Measurements from ENCODE around the gene PPFIA2. TPM values are rescaled to one million over a fixed set of nuclear protein-coding genes. Genes with fewer than 3 reads are reported as not detected.

Gene PPFIA2
- total and polyA plus RNA-seq, 9 donors, result 0.93 to 3.1 (median 1.5) TPM

DNA sequence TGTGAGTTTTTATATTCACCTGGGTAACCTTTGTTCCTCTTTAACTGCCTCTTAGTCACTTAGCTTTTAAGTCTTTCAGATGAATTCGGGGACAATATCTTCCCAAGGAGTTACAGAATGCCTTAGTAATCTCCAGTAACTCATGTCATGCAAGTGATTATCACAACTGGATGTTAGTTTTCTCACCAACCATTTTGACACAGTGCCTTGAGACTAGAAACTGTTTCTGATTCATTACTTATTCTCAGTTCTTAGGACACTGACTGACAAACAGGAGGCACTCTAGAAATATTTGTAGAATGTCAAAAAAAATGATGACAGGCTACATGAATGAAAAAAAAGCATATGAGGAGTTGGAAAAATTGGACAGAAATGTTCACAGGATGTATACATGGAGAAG, 346.2 kb downstream of the PPFIA2 start:
- Histone ChIP-seq H3K27me3 (ENCODE audit: control insufficient read depth, insufficient read depth, low read length) (no peaks in the 10 kb centered on the region), H3K36me3 (ENCODE audit: control insufficient read depth, insufficient read depth, low read length) (no peaks in the 10 kb centered on the region), H3K27ac (ENCODE audit: low read length) (no peak overlapping the region), H3K4me3 (ENCODE audit: low read length) (no peak overlapping the region), H3K9me3 (replicated peaks; ENCODE audit: control insufficient read depth, low read depth, low read length) (no peaks in the 10 kb centered on the region), H3K4me1 (ENCODE audit: control insufficient read depth, insufficient read depth, low read length) (no peaks in the 10 kb centered on the region)
- no peak for DNase-seq
- no CpG with 5 or more reads among the region's 1 CpG for WGBS (ENCODE audit: insufficient coverage)

DNA sequence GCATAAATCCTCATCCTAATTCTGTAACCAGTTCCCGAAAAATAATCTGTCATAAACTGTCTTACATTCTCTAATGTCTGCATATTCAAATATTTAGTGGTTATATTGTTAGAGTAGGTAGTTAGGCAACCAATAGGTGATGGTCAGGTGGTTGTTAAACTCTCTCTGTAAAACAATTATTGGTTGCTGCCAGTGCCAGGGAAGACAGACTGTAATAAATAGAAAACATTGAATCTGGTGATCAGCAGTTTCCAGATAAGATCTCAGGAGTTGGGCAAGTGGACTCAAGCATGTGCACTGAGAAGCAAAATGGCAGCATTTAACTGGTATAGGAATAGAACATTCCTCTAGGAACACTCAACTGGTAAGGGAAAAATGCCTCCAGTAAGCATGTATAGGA, 355.8 kb downstream of the PPFIA2 start:
- H3K9me3 ChIP-seq (replicated peaks; ENCODE audit: control insufficient read depth, low read depth, low read length), result no peaks in the 10 kb centered on the region
- no peaks in the 10 kb centered on the region for H3K4me1 ChIP-seq (ENCODE audit: control insufficient read depth, insufficient read depth, low read length)
- WGBS (ENCODE audit: insufficient coverage), result no CpG with 5 or more reads among the region's 1 CpG
- H3K27me3 ChIP-seq (ENCODE audit: control insufficient read depth, insufficient read depth, low read length), result no peaks in the 10 kb centered on the region
- H3K36me3 ChIP-seq (ENCODE audit: control insufficient read depth, insufficient read depth, low read length), result no peaks in the 10 kb centered on the region
- DNase-seq, result no peak
- no peak overlapping the region for H3K4me3 ChIP-seq (ENCODE audit: low read length)
- no peak overlapping the region for H3K27ac ChIP-seq (ENCODE audit: low read length)

DNA sequence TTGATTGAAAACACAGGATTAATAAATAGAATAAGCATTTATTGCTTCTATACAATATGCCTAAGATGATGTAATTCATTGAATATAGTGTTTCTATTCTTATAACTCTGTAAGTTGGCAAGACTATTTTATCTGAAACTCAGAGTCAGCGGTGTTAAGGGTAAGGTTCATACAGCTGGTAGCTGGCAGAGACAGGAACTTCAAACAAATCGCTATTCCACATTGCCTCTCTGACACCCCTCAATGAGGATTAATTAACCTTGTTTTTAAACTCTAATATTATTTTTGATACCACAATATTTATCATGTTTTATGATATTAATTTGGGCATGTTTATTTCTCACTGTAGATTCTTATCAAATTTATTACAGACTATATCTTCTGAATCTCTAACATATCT, 357.9 kb downstream of the PPFIA2 start:
- WGBS (ENCODE audit: insufficient coverage), result no CpG with 5 or more reads among the region's 2 CpGs
- H3K27ac ChIP-seq (ENCODE audit: low read length), result no peak overlapping the region

DNA sequence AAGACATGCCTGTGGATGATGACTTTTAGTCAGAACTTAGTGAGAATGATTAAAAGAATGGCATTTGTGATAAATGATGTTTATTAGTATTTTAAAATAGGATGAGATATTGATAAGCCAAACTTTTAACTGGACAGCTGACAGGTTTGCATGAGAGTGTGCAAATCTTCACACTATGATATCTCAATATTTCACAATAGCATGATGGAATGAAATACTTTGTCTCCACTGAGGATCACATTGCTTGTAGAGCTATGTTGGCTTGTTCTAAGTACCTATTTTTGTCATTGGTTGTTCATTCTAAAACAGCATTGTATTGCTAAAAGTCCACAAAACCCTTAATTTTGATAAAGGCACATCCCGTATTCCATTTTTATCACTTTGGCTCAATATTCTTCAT, 359.1 kb downstream of the PPFIA2 start:
- Histone ChIP-seq H3K27me3 (ENCODE audit: control insufficient read depth, insufficient read depth, low read length) (no peaks in the 10 kb centered on the region), H3K4me1 (ENCODE audit: control insufficient read depth, insufficient read depth, low read length) (no peaks in the 10 kb centered on the region), H3K9me3 (replicated peaks; ENCODE audit: control insufficient read depth, low read depth, low read length) (no peaks in the 10 kb centered on the region), H3K27ac (ENCODE audit: low read length) (no peak overlapping the region), H3K4me3 (ENCODE audit: low read length) (no peak overlapping the region), H3K36me3 (ENCODE audit: control insufficient read depth, insufficient read depth, low read length) (no peaks in the 10 kb centered on the region)
- no CpG with 5 or more reads among the region's 1 CpG for WGBS (ENCODE audit: insufficient coverage)
- no peak for DNase-seq

More for the DNA sequence above, 357.9 kb downstream of the PPFIA2 start:
- no peaks in the 10 kb centered on the region for H3K36me3 ChIP-seq (ENCODE audit: control insufficient read depth, insufficient read depth, low read length)
- H3K4me1 ChIP-seq (ENCODE audit: control insufficient read depth, insufficient read depth, low read length), result no peaks in the 10 kb centered on the region
- no peaks in the 10 kb centered on the region for H3K9me3 ChIP-seq (replicated peaks; ENCODE audit: control insufficient read depth, low read depth, low read length)
- no peak for DNase-seq
- no peak overlapping the region for H3K4me3 ChIP-seq (ENCODE audit: low read length)
- H3K27me3 ChIP-seq (ENCODE audit: control insufficient read depth, insufficient read depth, low read length), result no peaks in the 10 kb centered on the region

DNA sequence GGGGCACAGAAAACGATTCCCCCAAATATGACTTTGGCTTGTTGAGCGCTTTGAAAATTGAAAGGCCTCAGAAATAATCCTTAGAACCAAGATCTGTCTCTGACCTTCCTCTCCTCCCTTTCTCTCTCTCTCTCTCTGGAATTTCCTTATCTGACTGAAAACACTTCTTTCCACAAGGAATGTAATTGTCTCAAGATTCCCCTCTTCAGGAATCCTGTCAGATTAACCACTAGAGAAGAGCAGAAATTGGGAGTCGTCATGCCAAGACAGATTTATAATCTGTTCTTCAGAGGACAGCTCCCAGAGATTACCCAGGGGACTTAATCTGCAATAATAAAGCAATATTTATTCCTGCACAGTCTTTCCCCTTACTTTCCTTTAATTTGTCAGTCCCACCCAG, 363.7 kb downstream of the PPFIA2 start:
- H3K4me3 ChIP-seq (ENCODE audit: low read length), result no peak overlapping the region
- no peaks in the 10 kb centered on the region for H3K9me3 ChIP-seq (replicated peaks; ENCODE audit: control insufficient read depth, low read depth, low read length)
- no peak for DNase-seq
- H3K4me1 ChIP-seq (ENCODE audit: control insufficient read depth, insufficient read depth, low read length), result no peaks in the 10 kb centered on the region
- no peaks in the 10 kb centered on the region for H3K27me3 ChIP-seq (ENCODE audit: control insufficient read depth, insufficient read depth, low read length)
- no peak overlapping the region for H3K27ac ChIP-seq (ENCODE audit: low read length)
- 100% methylated on average over 1 of the region's 3 CpGs for WGBS (ENCODE audit: insufficient coverage)
- H3K36me3 ChIP-seq (ENCODE audit: control insufficient read depth, insufficient read depth, low read length), result no peaks in the 10 kb centered on the region

DNA sequence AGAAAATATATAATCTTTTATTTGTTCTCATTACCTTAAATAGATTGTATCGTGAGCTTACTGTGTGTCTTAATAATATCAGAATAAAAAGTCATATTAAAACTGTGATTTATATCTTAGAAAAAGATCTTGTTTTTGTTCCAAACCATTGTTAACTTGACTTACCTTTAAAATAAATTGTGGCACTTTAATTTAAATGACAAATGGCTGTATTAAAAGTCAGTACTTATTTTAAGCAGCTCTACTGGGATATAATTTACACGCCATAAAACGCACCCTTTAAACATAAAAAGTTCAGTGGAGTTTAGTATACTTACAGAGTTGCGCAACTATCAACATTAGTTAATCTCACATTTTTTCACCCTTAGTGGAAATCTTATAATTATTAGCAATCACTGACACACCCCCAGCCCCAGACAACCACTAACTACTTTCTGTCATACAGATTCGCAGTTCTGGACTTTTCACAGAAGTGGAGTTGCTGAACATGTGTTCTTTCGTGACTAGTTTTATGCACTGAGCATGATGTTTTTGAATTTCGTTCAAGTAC, 369.5 kb downstream of the PPFIA2 start:
- no peak overlapping the region for H3K4me3 ChIP-seq (ENCODE audit: low read length)
- H3K9me3 ChIP-seq (replicated peaks; ENCODE audit: control insufficient read depth, low read depth, low read length), result no peaks in the 10 kb centered on the region
- H3K36me3 ChIP-seq (ENCODE audit: control insufficient read depth, insufficient read depth, low read length), result no peaks in the 10 kb centered on the region
- H3K27ac ChIP-seq (ENCODE audit: low read length), result no peak overlapping the region
- no peaks in the 10 kb centered on the region for H3K27me3 ChIP-seq (ENCODE audit: control insufficient read depth, insufficient read depth, low read length)
- no peak for DNase-seq
- no CpG with 5 or more reads among the region's 7 CpGs for WGBS (ENCODE audit: insufficient coverage)
- no peaks in the 10 kb centered on the region for H3K4me1 ChIP-seq (ENCODE audit: control insufficient read depth, insufficient read depth, low read length)

DNA sequence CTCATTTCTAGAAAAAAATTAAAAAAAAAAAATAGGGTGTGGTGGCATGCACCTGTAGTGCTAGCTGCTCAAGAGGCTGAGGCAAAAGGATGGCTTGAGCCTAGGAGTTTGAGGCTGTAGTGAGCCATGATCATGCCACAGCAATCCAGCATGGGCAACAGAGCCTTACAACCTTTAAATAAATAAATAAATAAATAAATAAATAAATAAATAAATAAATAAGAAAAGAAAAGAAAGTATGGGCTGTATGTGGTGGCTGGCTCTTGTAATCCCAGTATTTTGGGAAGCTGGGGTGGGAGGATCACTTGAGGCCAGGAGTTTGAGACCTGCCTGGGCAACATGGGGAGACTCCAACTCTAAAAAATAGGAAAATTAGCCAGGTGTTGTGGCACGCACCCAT, 373.0 kb downstream of the PPFIA2 start:
- Histone ChIP-seq H3K4me1 (ENCODE audit: control insufficient read depth, insufficient read depth, low read length) (no peaks in the 10 kb centered on the region), H3K9me3 (replicated peaks; ENCODE audit: control insufficient read depth, low read depth, low read length) (no peaks in the 10 kb centered on the region), H3K36me3 (ENCODE audit: control insufficient read depth, insufficient read depth, low read length) (no peaks in the 10 kb centered on the region), H3K27ac (ENCODE audit: low read length) (no peak overlapping the region), H3K4me3 (ENCODE audit: low read length) (no peak overlapping the region), H3K27me3 (ENCODE audit: control insufficient read depth, insufficient read depth, low read length) (no peaks in the 10 kb centered on the region)
- WGBS (ENCODE audit: insufficient coverage), result 100% methylated on average over 1 of the region's 1 CpG
- DNase-seq, result no peak

DNA sequence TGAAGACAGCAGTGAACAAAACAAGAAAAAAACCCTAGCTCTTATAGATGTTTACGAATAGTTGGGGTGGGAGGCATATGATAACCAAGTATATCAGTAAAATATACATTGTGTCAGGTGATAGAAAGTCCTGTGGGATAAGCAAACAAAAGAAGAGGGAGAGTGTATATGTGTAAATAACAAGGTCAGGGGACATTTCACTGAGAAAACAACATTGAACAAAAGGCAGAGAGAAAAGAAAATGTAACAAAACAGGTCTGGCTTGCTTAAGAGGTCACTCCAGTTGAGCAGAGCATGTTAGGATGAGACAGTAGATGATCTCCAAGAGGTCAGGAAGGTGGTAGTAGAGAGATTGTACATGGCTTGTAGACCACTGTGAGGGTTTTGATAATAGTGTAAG, 377.2 kb downstream of the PPFIA2 start:
- no peak for DNase-seq
- H3K27me3 ChIP-seq (ENCODE audit: control insufficient read depth, insufficient read depth, low read length), result no peaks in the 10 kb centered on the region
- no peaks in the 10 kb centered on the region for H3K4me1 ChIP-seq (ENCODE audit: control insufficient read depth, insufficient read depth, low read length)
- no peaks in the 10 kb centered on the region for H3K9me3 ChIP-seq (replicated peaks; ENCODE audit: control insufficient read depth, low read depth, low read length)
- H3K4me3 ChIP-seq (ENCODE audit: low read length), result no peak overlapping the region
- no CpG with 5 or more reads among the region's 1 CpG for WGBS (ENCODE audit: insufficient coverage)
- H3K27ac ChIP-seq (ENCODE audit: low read length), result no peak overlapping the region
- no peaks in the 10 kb centered on the region for H3K36me3 ChIP-seq (ENCODE audit: control insufficient read depth, insufficient read depth, low read length)

DNA sequence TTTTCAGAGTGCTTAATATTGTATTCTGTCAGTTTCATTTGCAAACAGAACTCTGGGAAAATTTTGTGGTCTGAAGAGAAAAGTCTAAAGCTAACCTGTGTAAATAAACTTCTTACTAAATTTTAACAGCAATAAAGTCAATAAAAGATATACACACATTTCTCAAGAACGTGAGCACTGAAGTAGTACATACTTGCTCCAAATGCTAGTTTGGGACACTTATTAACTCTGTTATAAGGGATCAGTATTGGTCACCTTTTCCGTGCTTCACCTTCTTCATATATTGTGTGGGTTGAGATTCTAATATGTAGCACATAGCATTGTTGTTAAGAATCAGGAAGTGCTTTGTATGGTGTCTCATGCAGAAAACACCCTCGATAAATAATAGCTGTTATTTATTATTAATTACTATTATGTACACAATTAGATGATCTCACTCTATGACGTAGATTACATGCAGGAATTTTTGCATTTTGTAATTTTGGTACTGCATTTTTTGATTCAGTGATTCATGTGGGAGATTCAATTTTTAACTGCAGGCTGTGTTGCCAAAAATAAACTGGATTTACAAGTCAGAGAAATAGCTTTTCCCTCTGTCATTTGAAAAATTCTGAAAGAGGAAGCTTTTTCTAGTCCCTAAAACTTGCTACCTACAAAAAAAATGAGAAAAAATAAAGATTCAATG, 380.4 kb downstream of the PPFIA2 start:
- Histone ChIP-seq H3K4me1 (ENCODE audit: control insufficient read depth, insufficient read depth, low read length) (no peaks in the 10 kb centered on the region), H3K27ac (ENCODE audit: low read length) (no peak overlapping the region), H3K27me3 (ENCODE audit: control insufficient read depth, insufficient read depth, low read length) (no peaks in the 10 kb centered on the region), H3K4me3 (ENCODE audit: low read length) (no peak overlapping the region), H3K9me3 (replicated peaks; ENCODE audit: control insufficient read depth, low read depth, low read length) (no peaks in the 10 kb centered on the region), H3K36me3 (ENCODE audit: control insufficient read depth, insufficient read depth, low read length) (no peaks in the 10 kb centered on the region)
- WGBS (ENCODE audit: insufficient coverage), result no CpG with 5 or more reads among the region's 4 CpGs
- no peak for DNase-seq

DNA sequence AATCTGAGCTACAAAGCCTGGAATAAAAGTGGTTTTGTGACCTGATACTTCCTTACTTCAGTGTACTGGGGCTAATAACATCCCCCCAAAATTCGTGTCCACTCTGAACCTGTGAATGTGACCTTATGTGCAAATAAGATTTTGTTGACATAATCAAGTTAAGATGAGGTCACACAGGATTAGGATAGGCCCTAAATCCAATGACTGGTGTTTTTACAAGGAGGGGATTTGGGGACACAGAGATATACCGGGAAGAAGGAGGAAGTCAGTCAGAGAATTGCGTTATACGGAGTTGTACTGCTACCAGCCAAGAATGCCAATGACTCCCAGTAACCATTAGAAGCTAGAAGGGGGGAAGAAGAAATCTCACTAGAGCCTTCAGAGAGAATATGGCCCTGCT, 381.4 kb downstream of the PPFIA2 start:
- Histone ChIP-seq H3K4me3 (ENCODE audit: low read length) (no peak overlapping the region), H3K36me3 (ENCODE audit: control insufficient read depth, insufficient read depth, low read length) (no peaks in the 10 kb centered on the region), H3K27me3 (ENCODE audit: control insufficient read depth, insufficient read depth, low read length) (no peaks in the 10 kb centered on the region), H3K27ac (ENCODE audit: low read length) (no peak overlapping the region), H3K4me1 (ENCODE audit: control insufficient read depth, insufficient read depth, low read length) (no peaks in the 10 kb centered on the region), H3K9me3 (replicated peaks; ENCODE audit: control insufficient read depth, low read depth, low read length) (no peaks in the 10 kb centered on the region)
- no peak for DNase-seq
- 60% methylated on average over 1 of the region's 4 CpGs for WGBS (ENCODE audit: insufficient coverage)

DNA sequence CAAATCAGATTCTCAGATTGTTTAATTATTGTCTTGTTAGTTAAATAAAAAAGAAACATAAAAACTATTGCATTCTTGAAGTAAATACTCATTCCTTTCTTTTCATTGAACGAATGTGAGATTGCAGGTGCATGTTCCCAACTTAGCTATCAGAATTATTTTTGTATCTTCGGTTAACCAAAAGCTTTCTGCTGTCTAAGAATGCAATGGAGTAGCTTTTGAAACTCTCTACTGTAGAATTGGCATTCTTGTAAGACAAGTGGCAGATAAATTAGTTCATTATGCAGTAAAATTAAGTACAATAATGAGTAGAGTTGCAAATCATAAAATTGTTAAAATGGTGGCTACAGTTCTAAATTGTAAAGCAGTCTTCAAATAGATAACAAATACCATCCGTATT, 383.2 kb downstream of the PPFIA2 start:
- Histone ChIP-seq H3K27ac (ENCODE audit: low read length) (no peak overlapping the region), H3K4me3 (ENCODE audit: low read length) (no peak overlapping the region), H3K36me3 (ENCODE audit: control insufficient read depth, insufficient read depth, low read length) (no peaks in the 10 kb centered on the region), H3K27me3 (ENCODE audit: control insufficient read depth, insufficient read depth, low read length) (no peaks in the 10 kb centered on the region), H3K9me3 (replicated peaks; ENCODE audit: control insufficient read depth, low read depth, low read length) (no peaks in the 10 kb centered on the region), H3K4me1 (ENCODE audit: control insufficient read depth, insufficient read depth, low read length) (no peaks in the 10 kb centered on the region)
- no peak for DNase-seq
- WGBS (ENCODE audit: insufficient coverage), result no CpG with 5 or more reads among the region's 3 CpGs

Measured in muscle of leg (tissue), 11 donors.